ENCODE results near the gene SLITRK3. TPM values are rescaled to one million over a fixed set of nuclear protein-coding genes. Genes with fewer than 3 reads are reported as not detected.

Gene SLITRK3
- total RNA-seq, 1 donor, result not detected

DNA sequence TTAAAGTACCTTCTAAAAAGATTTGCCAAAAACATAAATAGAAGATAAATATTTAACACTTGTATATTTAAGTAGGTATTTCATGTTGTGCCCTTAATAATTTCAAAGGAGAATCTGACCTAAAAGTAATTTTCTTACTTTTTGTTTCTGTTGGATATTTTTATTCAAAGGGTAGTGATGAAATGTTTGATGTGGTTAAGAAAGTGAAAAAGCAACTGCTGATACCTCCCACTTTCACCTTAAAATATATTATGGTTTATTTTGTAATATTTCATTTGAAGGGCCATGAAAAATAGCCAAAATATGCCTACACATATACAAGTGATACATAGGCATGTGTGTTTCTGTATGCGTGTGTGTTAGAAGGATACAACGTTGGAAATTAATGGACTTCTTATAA lies 5.8 kb upstream of the SLITRK3 start:
- H3K4me3 ChIP-seq (ENCODE audit: low read depth, low read length), result no peak overlapping the region
- no peak for DNase-seq (ENCODE audit: low read depth)
- TF ChIP-seq, protein P1, sequence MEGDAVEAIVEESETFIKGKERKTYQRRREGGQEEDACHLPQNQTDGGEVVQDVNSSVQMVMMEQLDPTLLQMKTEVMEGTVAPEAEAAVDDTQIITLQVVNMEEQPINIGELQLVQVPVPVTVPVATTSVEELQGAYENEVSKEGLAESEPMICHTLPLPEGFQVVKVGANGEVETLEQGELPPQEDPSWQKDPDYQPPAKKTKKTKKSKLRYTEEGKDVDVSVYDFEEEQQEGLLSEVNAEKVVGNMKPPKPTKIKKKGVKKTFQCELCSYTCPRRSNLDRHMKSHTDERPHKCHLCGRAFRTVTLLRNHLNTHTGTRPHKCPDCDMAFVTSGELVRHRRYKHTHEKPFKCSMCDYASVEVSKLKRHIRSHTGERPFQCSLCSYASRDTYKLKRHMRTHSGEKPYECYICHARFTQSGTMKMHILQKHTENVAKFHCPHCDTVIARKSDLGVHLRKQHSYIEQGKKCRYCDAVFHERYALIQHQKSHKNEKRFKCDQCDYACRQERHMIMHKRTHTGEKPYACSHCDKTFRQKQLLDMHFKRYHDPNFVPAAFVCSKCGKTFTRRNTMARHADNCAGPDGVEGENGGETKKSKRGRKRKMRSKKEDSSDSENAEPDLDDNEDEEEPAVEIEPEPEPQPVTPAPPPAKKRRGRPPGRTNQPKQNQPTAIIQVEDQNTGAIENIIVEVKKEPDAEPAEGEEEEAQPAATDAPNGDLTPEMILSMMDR (IDR thresholded peaks at IDR 0.05; ENCODE audit: insufficient read depth, low read depth, low read length), result no peak

DNA sequence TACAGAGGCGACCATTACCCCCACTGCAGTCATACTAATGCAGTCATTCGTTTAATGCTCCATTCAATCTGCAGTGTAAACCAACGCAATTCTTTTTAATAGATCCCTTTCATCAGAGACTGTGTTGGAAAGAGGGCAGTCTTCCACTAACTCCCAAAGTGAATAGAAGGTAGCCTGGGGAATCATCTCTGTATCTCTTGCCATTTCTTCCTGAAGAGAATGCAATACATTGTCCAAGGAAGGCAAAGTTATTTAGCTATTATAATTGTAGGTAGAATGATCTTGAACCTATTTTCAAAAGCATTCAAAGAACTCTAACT lies 1.3 kb upstream of the SLITRK3 start:
- TF ChIP-seq, protein P1 (IDR thresholded peaks at IDR 0.05; ENCODE audit: insufficient read depth, low read depth, low read length), result no peak
- DNase-seq (ENCODE audit: low read depth), result no peak
- no peak overlapping the region for H3K4me3 ChIP-seq (ENCODE audit: low read depth, low read length)

DNA sequence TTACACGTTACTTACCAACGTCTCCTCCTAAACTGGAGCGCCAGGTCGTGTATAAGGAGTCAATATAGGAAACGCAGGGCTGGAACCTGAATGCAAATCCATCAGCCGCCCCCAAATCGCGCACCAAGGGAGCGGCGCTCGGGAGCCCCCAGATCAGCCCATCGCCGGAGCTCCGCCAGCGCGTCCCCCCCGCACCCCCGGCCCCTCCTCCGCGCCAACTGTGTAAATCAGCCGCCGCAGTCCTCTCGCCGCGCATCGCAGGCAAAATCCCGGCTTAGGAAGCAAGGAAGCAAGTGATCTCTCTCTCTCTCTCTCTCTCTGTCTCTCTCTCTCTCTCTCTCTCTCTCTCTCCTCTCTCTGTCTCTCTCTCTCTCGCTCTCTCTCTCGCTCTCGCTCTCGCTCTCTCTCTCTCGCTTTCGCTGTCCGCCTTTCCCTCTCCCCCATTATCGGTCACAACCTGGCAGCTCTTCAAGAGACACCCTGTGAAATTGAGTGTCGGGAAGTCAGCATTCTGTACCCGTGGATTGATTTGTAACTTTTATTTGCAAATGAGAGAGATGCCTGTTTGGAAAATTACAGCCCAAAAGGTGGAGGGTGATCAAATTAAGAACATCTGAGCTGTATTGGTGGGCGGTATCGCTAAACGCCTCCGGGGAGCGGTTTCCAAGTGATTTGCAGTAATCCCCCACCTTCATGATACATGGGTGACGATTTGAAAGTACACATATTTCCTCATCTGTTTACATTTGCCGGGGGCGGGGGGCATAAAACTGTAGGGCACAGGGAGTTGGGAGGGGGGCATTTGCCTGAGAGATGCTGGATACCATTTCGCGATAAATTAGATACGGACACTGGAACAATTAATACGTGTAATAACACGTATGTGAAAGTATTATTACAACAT lies 645 bp upstream of the SLITRK3 start:
- peak overlapping the region; percentile 27 for H3K4me3 ChIP-seq (ENCODE audit: low read depth, low read length)
- DNase-seq (ENCODE audit: low read depth), result no peak
- TF ChIP-seq, protein P1 (IDR thresholded peaks at IDR 0.05; ENCODE audit: insufficient read depth, low read depth, low read length), result no peak

DNA sequence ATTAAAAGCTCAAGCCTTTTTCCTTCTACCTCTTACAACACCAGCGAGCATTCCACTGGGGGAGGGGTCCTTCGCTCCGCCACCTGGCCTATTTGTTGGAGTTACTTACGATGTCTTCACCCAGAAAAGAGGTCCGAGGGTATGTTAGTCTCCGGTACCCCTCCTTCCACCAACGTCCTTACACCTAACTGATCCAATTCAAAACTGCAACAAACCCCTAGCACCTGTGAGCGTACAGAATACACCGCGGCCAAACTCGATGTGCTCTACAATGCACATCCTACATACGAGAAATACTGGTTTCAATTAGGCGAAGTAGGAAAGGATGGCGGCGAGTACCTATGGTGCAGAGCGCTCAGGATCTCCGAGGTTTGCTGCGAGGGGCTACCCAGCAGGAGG lies 944 bp downstream of the SLITRK3 start:
- H3K4me3 ChIP-seq (ENCODE audit: low read depth, low read length), result no peak overlapping the region
- TF ChIP-seq, protein P1 (IDR thresholded peaks at IDR 0.05; ENCODE audit: insufficient read depth, low read depth, low read length), result no peak
- DNase-seq (ENCODE audit: low read depth), result no peak

DNA sequence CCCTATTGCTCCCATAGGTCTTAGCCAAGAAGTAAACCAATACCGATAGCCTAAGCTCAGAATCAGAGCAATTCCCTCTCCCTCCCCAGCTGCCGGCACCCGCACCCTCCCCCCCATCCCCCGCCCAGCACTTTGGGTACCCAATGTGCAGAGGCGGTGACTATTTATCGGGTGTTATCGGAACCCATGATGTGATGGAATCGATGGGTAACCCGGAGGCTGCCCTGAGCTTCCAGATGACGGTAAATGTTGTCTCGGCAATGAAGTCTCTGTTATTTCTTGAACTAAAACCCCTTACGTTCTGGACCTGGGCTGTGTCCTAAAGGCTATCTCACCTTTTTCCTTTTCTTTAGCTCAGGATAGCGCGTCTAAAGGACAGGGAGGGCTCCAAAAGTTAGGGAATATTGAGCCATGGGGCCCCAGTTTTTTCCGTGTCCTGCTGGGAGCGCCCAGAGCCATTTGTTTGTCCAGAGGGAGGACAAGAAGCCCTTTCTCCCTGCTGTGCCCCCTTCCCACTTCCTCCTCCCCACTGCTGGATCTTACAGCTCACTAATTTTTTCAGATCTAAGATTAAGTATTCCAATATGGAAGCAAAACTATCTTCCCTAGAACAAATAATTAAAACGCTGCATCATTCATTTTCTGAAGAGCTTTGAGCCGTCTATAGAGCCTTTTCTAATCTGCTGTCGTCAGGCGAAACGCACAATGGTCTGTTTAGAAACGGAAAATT lies 1.5 kb downstream of the SLITRK3 start:
- TF ChIP-seq, protein P1 (IDR thresholded peaks at IDR 0.05; ENCODE audit: insufficient read depth, low read depth, low read length), result no peak
- DNase-seq (ENCODE audit: low read depth), result no peak
- H3K4me3 ChIP-seq (ENCODE audit: low read depth, low read length), result no peak overlapping the region

DNA sequence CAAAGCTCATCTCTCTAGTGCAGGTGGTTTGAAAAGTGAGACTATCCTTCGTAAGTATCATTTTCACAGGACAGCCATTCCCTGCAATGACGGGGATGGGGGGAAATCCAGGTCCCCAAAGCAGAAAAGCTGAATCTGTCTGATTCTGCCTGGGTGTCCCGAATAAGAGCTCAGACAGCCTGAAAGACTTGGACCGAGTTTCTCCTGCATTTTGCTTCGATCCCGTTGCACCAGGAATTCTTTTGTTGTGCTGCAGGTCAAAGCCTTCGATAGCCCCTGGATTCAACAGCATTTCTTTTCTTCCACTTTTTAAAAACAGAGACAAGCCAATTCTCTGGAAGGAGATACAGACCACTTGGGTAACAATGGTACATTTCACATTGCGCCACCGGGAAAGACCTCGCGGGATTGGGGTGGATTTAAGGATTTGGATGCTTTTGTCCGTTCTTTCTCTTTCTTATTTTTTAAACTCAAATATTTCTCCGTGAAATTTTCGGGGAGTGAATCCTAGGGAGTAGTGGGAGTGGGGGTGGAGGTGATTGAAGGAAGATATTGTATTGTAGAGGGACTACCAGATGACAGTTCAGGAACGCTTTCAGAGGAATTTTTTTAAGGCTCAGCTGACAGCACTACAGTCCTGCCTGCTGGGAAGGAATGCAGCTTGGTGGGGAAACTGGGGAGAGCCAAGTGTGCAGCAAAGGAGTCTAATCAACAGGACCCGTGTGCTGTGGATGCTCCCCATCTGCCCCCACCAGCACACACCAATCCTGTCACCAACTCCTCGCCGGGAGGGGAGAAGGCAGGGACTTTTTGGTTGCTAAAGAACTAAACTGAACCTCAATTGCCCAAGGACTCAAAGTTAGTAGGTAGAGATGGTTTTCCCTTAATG lies 2.6 kb downstream of the SLITRK3 start:
- TF ChIP-seq, protein P1 (IDR thresholded peaks at IDR 0.05; ENCODE audit: insufficient read depth, low read depth, low read length), result no peak
- DNase-seq (ENCODE audit: low read depth), result no peak
- H3K4me3 ChIP-seq (ENCODE audit: low read depth, low read length), result no peak overlapping the region

Measured in fibroblast of villous mesenchyme (primary cell).